Chondrocyte (in vitro differentiated cells): Measurements from ENCODE around the gene SVEP1. TPM values are rescaled to one million over a fixed set of nuclear protein-coding genes. Genes with fewer than 3 reads are reported as not detected.

Experiments
- DNase-seq: peaks from one replicate; pipeline ENCODE4 v3.0.0; 2021; ENCODE audit warnings: mixed read lengths, low spot score
- H3K27ac Mint-ChIP-seq: one replicate; pipeline ENCODE4 v1.8.0; 2021; ENCODE audit warnings: mild to moderate bottlenecking, moderate library complexity, mixed read lengths; ENCODE audit not compliant: unreplicated experiment
- H3K27me3 Mint-ChIP-seq: 2 replicates; pipeline ENCODE4 v1.8.0; 2021; ENCODE audit warnings: low read depth, mixed read lengths
- H3K36me3 Mint-ChIP-seq: 2 replicates; pipeline ENCODE4 v1.8.0; 2021; ENCODE audit warnings: low read depth, mixed read lengths
- H3K4me1 Mint-ChIP-seq: 2 replicates; pipeline ENCODE4 v1.8.0; 2021; ENCODE audit warnings: low read depth, mild to moderate bottlenecking, mixed read lengths
- H3K4me3 Mint-ChIP-seq: one replicate; pipeline ENCODE4 v1.8.0; 2021; ENCODE audit warnings: mild to moderate bottlenecking, moderate library complexity, mixed read lengths; ENCODE audit not compliant: unreplicated experiment
- H3K9me3 Mint-ChIP-seq: 2 replicates; pipeline ENCODE4 v1.8.0; 2021; ENCODE audit warnings: low read depth, mixed read lengths
- total RNA-seq: library from RNA; stranded (reverse); gene quantifications from 3 replicates; pipeline ENCODE4 v1.2.1, GENCODE V29; 2021
- TF ChIP-seq, protein P1 (sequence below): fragments of 200-600 bp; sonication (generic); IDR thresholded peaks from 2 replicates; pipeline ENCODE4 v1.5.0; 2021; ENCODE audit warnings: antibody characterized with exemption, mild to moderate bottlenecking, moderate library complexity

SVEP1 gene
- total RNA-seq, 1 donor from 2014 or later: 0.72 TPM

DNA sequence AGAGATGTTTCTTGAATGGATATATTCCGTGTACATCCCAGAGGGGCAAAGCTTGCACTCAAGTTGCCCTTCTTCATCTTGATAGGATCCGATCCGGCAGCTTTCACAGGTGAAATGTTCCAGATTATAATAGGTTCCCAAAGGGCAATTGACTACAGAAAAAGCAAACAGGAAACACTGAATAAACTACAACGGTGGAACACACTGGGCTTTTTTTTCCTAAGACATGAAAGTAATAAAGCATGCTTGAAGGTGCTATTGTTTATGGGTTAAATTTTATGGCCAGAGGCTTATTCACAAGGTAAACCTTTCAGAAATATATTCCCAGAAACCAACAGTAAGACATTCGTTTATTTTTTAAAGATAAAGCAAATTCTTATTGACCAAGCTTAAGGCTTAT lies 110.6 kb downstream of the SVEP1 start:
- no peaks in the 10 kb centered on the region for H3K27me3 Mint-ChIP-seq
- H3K4me3 Mint-ChIP-seq: no peak overlapping the region
- no peak for DNase-seq

DNA sequence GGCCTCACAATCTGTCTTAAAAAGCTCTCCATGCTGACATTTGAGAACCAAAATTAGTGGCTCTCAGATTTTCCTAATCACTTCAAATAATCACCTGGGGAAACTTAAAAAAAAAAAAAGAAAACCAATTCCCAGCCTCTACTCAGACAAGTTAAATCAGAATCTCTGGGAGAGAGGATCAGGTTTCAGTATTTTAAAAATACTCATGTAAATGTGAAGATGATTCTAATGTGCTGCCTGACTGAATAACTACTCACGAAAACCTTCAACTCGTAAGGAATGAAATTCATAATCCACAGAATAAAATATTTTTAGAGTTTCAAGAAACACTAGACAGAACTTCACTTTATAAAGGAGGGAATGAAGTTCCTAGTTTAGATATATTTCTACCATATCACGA lies 114.4 kb downstream of the SVEP1 start:
- Mint-ChIP-seq H3K36me3 (no peaks in the 10 kb centered on the region), H3K4me3 (no peak overlapping the region), H3K27me3 (no peaks in the 10 kb centered on the region), H3K9me3 (no peaks in the 10 kb centered on the region), H3K4me1 (peaks cover 15% of the 10 kb centered on the region), H3K27ac (no peak overlapping the region)
- no peak for DNase-seq
- TF ChIP-seq, protein P1, sequence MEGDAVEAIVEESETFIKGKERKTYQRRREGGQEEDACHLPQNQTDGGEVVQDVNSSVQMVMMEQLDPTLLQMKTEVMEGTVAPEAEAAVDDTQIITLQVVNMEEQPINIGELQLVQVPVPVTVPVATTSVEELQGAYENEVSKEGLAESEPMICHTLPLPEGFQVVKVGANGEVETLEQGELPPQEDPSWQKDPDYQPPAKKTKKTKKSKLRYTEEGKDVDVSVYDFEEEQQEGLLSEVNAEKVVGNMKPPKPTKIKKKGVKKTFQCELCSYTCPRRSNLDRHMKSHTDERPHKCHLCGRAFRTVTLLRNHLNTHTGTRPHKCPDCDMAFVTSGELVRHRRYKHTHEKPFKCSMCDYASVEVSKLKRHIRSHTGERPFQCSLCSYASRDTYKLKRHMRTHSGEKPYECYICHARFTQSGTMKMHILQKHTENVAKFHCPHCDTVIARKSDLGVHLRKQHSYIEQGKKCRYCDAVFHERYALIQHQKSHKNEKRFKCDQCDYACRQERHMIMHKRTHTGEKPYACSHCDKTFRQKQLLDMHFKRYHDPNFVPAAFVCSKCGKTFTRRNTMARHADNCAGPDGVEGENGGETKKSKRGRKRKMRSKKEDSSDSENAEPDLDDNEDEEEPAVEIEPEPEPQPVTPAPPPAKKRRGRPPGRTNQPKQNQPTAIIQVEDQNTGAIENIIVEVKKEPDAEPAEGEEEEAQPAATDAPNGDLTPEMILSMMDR: no peak

More for the DNA sequence above, 110.6 kb downstream of the SVEP1 start:
- peaks cover 10% of the 10 kb centered on the region for H3K4me1 Mint-ChIP-seq
- TF ChIP-seq, protein P1: no peak
- H3K9me3 Mint-ChIP-seq: no peaks in the 10 kb centered on the region
- no peak overlapping the region for H3K27ac Mint-ChIP-seq
- no peaks in the 10 kb centered on the region for H3K36me3 Mint-ChIP-seq

DNA sequence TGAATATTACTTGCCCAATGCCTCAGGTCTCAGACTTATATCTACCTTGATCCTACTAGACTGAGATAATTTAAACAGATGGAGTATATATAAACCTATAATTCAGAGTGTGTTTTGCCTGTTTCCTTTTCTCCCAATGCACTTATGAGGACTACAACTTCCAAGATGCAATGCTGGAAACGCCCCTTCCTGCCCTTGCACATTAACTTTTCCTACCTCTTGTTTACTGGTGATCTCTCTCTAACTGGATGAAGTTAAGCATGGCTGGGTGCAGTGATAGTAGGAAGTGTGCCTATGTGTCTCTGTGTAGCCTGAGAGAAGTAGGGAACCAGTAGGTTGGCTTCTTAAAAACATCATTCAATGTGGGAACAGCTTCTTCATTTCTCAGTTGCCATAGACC lies 115.2 kb downstream of the SVEP1 start:
- Mint-ChIP-seq H3K9me3 (no peaks in the 10 kb centered on the region), H3K27me3 (no peaks in the 10 kb centered on the region), H3K4me1 (peaks cover 15% of the 10 kb centered on the region), H3K27ac (no peak overlapping the region), H3K36me3 (no peaks in the 10 kb centered on the region), H3K4me3 (no peak overlapping the region)
- TF ChIP-seq, protein P1: no peak
- DNase-seq: no peak

DNA sequence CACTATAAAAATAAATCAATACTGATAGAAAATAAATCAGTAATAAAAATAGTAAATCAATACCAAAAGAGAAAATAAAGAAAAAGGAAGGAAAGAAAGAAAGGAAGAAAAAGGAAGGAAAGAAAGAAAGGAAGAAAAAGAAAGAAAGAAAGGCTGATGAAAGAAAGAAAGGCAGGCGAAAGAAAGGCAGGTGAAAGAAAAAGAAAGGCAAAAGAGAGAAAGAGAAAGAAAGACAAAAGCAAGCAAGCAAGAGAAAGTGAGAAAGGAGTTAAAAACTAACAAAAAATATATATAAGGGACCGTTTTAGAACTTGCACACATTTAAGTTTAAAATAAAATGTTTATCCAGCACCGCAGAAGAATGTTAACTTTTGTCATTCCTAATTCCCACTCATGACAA lies 116.0 kb downstream of the SVEP1 start:
- no peak for DNase-seq
- no peaks in the 10 kb centered on the region for H3K27me3 Mint-ChIP-seq
- H3K36me3 Mint-ChIP-seq: no peaks in the 10 kb centered on the region
- peaks cover 15% of the 10 kb centered on the region for H3K4me1 Mint-ChIP-seq
- no peaks in the 10 kb centered on the region for H3K9me3 Mint-ChIP-seq
- H3K4me3 Mint-ChIP-seq: peak overlapping the region; percentile 44
- peak overlapping the region; percentile 63 for H3K27ac Mint-ChIP-seq
- TF ChIP-seq, protein P1: no peak

DNA sequence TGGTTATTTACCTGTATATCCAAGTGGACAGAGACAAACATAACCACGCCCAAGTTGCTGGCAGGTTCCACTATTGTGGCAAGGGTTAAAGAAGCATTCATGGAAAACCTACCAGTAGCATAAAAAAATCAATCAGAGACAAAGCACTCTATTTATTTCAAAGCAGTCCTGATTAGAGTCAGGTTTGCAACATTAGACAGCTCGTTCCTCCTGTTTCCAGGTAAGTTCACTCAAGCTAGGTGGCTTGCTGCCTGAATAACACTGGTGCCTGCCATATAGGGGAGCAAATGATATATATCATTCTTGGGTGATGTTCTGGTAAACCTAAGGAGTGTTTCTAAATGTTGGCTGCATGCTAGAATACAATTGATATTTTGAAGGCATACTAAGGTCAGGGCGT lies 122.3 kb downstream of the SVEP1 start:
- TF ChIP-seq, protein P1: no peak
- Mint-ChIP-seq H3K36me3 (no peaks in the 10 kb centered on the region), H3K4me1 (no peaks in the 10 kb centered on the region), H3K4me3 (no peak overlapping the region), H3K9me3 (no peaks in the 10 kb centered on the region), H3K27ac (no peak overlapping the region), H3K27me3 (no peaks in the 10 kb centered on the region)
- no peak for DNase-seq
